Central memory CD8-positive, alpha-beta T cell (primary cell): ENCODE measurements around the gene DDIT4L.
"Not testable (repeated sequence)": the region's sequence is repeated elsewhere in the genome, so short reads cannot be mapped to it uniquely, and the experiment has no call there.

Experiments
- ATAC-seq: fragments of 150-1000 bp; cut with Tn5 transposase; replicated peaks from 2 replicates; pipeline ENCODE4 v1.10.0; 2022; ENCODE audit warnings: mild to moderate bottlenecking, moderate FRiP score, moderate number of reproducible peaks; ENCODE audit not compliant: poor library complexity, severe bottlenecking; ENCODE audit errors: extremely low read depth
- DNase-seq, 2 donors: peaks; one replicate each; pipeline ENCODE4 v3.0.0; 2021; ENCODE audit warnings: low spot score in 2 of 2
- H3K27ac Mint-ChIP-seq: one replicate; pipeline ENCODE4 v1.8.0; 2022; ENCODE audit warnings: low read depth, mild to moderate bottlenecking, moderate library complexity, mixed read lengths
- H3K27me3 Mint-ChIP-seq: one replicate; pipeline ENCODE4 v1.8.0; 2022; ENCODE audit warnings: mixed read lengths
- H3K36me3 Mint-ChIP-seq: one replicate; pipeline ENCODE4 v1.8.0; 2022; ENCODE audit warnings: mild to moderate bottlenecking, moderate library complexity, mixed read lengths; ENCODE audit not compliant: insufficient read depth
- H3K4me1 Mint-ChIP-seq: one replicate; pipeline ENCODE4 v1.8.0; 2022; ENCODE audit warnings: mixed read lengths
- H3K4me3 Mint-ChIP-seq: one replicate; pipeline ENCODE4 v1.8.0; 2022; ENCODE audit warnings: mild to moderate bottlenecking, moderate library complexity, mixed read lengths
- H3K9me3 Mint-ChIP-seq: one replicate; pipeline ENCODE4 v1.8.0; 2022; ENCODE audit warnings: mixed read lengths

Gene DDIT4L

GRCh38 chr4:100189820-100190642 is at the start of gene DDIT4L:
Gene DDIT4L, minus strand, starts transcription at chr4:100190468. Its CDS starts 485 bp downstream, at chr4:100189983.
- Mint-ChIP-seq H3K36me3 (no peaks in the 10 kb centered on the region), H3K27me3 (peaks cover 36% of the 10 kb centered on the region), H3K27ac (no peak within 1 kb of the TSS), H3K4me3 (peak within 1 kb of the TSS; percentile 81), H3K9me3 (no peaks in the 10 kb centered on the region), H3K4me1 (peaks cover 15% of the 10 kb centered on the region)
- ATAC-seq (peak; percentile 65), DNase-seq (no peak)

- DNase-seq (no peak), ATAC-seq (no peak)
- H3K4me1 Mint-ChIP-seq: peaks cover 8% of the 10 kb centered on the region
- no peaks in the 10 kb centered on the region for H3K27me3 Mint-ChIP-seq
- no peak overlapping the region for H3K4me3 Mint-ChIP-seq
- H3K9me3 Mint-ChIP-seq: no peaks in the 10 kb centered on the region
- no peaks in the 10 kb centered on the region for H3K36me3 Mint-ChIP-seq
- H3K27ac Mint-ChIP-seq: no peak overlapping the region
Observed at GRCh38 chr4:100240008-100240407, 49.7 kb upstream of the DDIT4L start.

- no peaks in the 10 kb centered on the region for H3K4me1 Mint-ChIP-seq
- H3K27ac Mint-ChIP-seq: no peak overlapping the region
- H3K9me3 Mint-ChIP-seq: peaks cover 18% of the 10 kb centered on the region
- H3K36me3 Mint-ChIP-seq: peaks cover under 1% of the 10 kb centered on the region
- H3K27me3 Mint-ChIP-seq: peaks cover 6% of the 10 kb centered on the region
- H3K4me3 Mint-ChIP-seq: no peak overlapping the region
- ATAC-seq: no peak
- no peak for DNase-seq
Observed at GRCh38 chr4:100224721-100225120, 34.5 kb upstream of the DDIT4L start.

GRCh38 chr4:100224160-100224559 is 33.9 kb upstream of the DDIT4L start:
- no peak for DNase-seq
- H3K36me3 Mint-ChIP-seq: peaks cover 1% of the 10 kb centered on the region
- no peak for ATAC-seq
- H3K9me3 Mint-ChIP-seq: peaks cover 18% of the 10 kb centered on the region
- no peak overlapping the region for H3K4me3 Mint-ChIP-seq
- no peaks in the 10 kb centered on the region for H3K4me1 Mint-ChIP-seq
- no peak overlapping the region for H3K27ac Mint-ChIP-seq
- peaks cover 11% of the 10 kb centered on the region for H3K27me3 Mint-ChIP-seq

- DNase-seq (no peak), ATAC-seq (no peak)
- Mint-ChIP-seq H3K27me3 (peaks cover 23% of the 10 kb centered on the region), H3K27ac (no peak overlapping the region), H3K4me1 (no peaks in the 10 kb centered on the region), H3K4me3 (no peak overlapping the region), H3K36me3 (no peaks in the 10 kb centered on the region), H3K9me3 (no peaks in the 10 kb centered on the region)
Observed at GRCh38 chr4:100208964-100209363, 18.7 kb upstream of the DDIT4L start.

- DNase-seq (no peak), ATAC-seq (no peak)
- peaks cover 23% of the 10 kb centered on the region for H3K27me3 Mint-ChIP-seq
- H3K9me3 Mint-ChIP-seq: no peaks in the 10 kb centered on the region
- H3K4me1 Mint-ChIP-seq: no peaks in the 10 kb centered on the region
- no peak overlapping the region for H3K4me3 Mint-ChIP-seq
- H3K36me3 Mint-ChIP-seq: no peaks in the 10 kb centered on the region
- no peak overlapping the region for H3K27ac Mint-ChIP-seq
Observed at GRCh38 chr4:100208459-100208858, 18.2 kb upstream of the DDIT4L start.

GRCh38 chr4:100206850-100207249 is 16.6 kb upstream of the DDIT4L start:
- Mint-ChIP-seq H3K27me3 (peaks cover 8% of the 10 kb centered on the region), H3K36me3 (no peaks in the 10 kb centered on the region), H3K27ac (no peak overlapping the region), H3K4me1 (no peaks in the 10 kb centered on the region), H3K4me3 (no peak overlapping the region), H3K9me3 (no peaks in the 10 kb centered on the region)
- no peak for ATAC-seq
- DNase-seq: no peak

- Mint-ChIP-seq H3K4me3 (no peak overlapping the region), H3K9me3 (no peaks in the 10 kb centered on the region), H3K27me3 (peaks cover 13% of the 10 kb centered on the region), H3K36me3 (no peaks in the 10 kb centered on the region), H3K27ac (no peak overlapping the region), H3K4me1 (no peaks in the 10 kb centered on the region)
- ATAC-seq (no peak), DNase-seq (no peak)
Observed at GRCh38 chr4:100198061-100198460, 7.8 kb upstream of the DDIT4L start.

GRCh38 chr4:100196388-100197071 is 6.3 kb upstream of the DDIT4L start:
- H3K4me1 Mint-ChIP-seq, H3K27ac Mint-ChIP-seq, ATAC-seq, H3K4me3 Mint-ChIP-seq, DNase-seq, H3K9me3 Mint-ChIP-seq, H3K36me3 Mint-ChIP-seq: not testable (repeated sequence)
- peaks cover 17% of the 10 kb centered on the region for H3K27me3 Mint-ChIP-seq

- Mint-ChIP-seq H3K4me1 (peaks cover 15% of the 10 kb centered on the region), H3K4me3 (peak overlapping the region; percentile 81), H3K9me3 (no peaks in the 10 kb centered on the region), H3K27me3 (peaks cover 42% of the 10 kb centered on the region), H3K27ac (no peak overlapping the region), H3K36me3 (no peaks in the 10 kb centered on the region)
- DNase-seq: no peak
- ATAC-seq: peak; percentile 25
Observed at GRCh38 chr4:100190643-100191600, 654 bp upstream of the DDIT4L start.

GRCh38 chr4:100188829-100189228 is 1.4 kb downstream of the DDIT4L start:
- no peaks in the 10 kb centered on the region for H3K9me3 Mint-ChIP-seq
- peak overlapping the region; percentile 81 for H3K4me3 Mint-ChIP-seq
- no peak for ATAC-seq
- DNase-seq: no peak
- peaks cover 15% of the 10 kb centered on the region for H3K4me1 Mint-ChIP-seq
- H3K27me3 Mint-ChIP-seq: peaks cover 39% of the 10 kb centered on the region
- H3K27ac Mint-ChIP-seq: no peak overlapping the region
- no peaks in the 10 kb centered on the region for H3K36me3 Mint-ChIP-seq

GRCh38 chr4:100187781-100188180 is 2.5 kb downstream of the DDIT4L start:
- H3K27ac Mint-ChIP-seq: no peak overlapping the region
- H3K4me1 Mint-ChIP-seq: peaks cover 15% of the 10 kb centered on the region
- ATAC-seq (no peak), DNase-seq (no peak)
- H3K36me3 Mint-ChIP-seq: no peaks in the 10 kb centered on the region
- H3K9me3 Mint-ChIP-seq: no peaks in the 10 kb centered on the region
- H3K4me3 Mint-ChIP-seq: no peak overlapping the region
- H3K27me3 Mint-ChIP-seq: peaks cover 39% of the 10 kb centered on the region
